ENCODE measurements around the gene GPRIN3. TPM values are rescaled to one million over a fixed set of nuclear protein-coding genes. Genes with fewer than 3 reads are reported as not detected.

Gene GPRIN3
- total and polyA plus RNA-seq, 10 of the 15 experiments (the other 5 are each of a cell fraction or from before 2014, with no cell fraction given): under 0.01 to 0.05 (median 0.01) TPM; not detected in 6

GRCh38 chr4:89300060-89300459 is 7.5 kb downstream of the GPRIN3 start:
- H3K36me3 ChIP-seq (ENCODE audit: control insufficient read depth in 2 of 2, insufficient read depth in 2 of 2, low read length in 1 of 2): no peaks in the 10 kb centered on the region
- no peak overlapping the region for H2AFZ ChIP-seq (ENCODE audit: control insufficient read depth, low read depth, low read length)
- no peak overlapping the region for H3K9ac ChIP-seq (ENCODE audit: control insufficient read depth, insufficient read depth, low read length)
- no peak overlapping the region for H3K4me3 ChIP-seq
- no peaks in the 10 kb centered on the region for H3K9me3 ChIP-seq (replicated peaks; ENCODE audit: control insufficient read depth, insufficient read depth, low read length)
- no peak overlapping the region for H3K27ac ChIP-seq (ENCODE audit: control insufficient read depth, insufficient read depth)
- BruUV-seq (replicated peaks): no TSS peak
- H3K4me2 ChIP-seq (ENCODE audit: control insufficient read depth, insufficient read depth): no peak overlapping the region
- TF ChIP-seq SMARCA5 (IDR thresholded peaks at IDR 0.05): no peak
- no peak for TF ChIP-seq SMAD1 (IDR thresholded peaks at IDR 0.05; ENCODE audit: low read depth, partially characterized antibody)
- no peak for TF ChIP-seq FOXM1 (IDR thresholded peaks at IDR 0.05; ENCODE audit: low read depth, low read length)
- no peak for TF ChIP-seq SIX5 (IDR thresholded peaks at IDR 0.05; ENCODE audit: low read depth, low read length, severe bottlenecking)
- TF ChIP-seq ZNF207 (IDR thresholded peaks at IDR 0.05; ENCODE audit: borderline replicate concordance): no peak
- TF ChIP-seq NR2C1 (IDR thresholded peaks at IDR 0.05): no peak
- TF ChIP-seq, protein P1, sequence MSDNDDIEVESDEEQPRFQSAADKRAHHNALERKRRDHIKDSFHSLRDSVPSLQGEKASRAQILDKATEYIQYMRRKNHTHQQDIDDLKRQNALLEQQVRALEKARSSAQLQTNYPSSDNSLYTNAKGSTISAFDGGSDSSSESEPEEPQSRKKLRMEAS (IDR thresholded peaks at IDR 0.05; ENCODE audit: low read depth, low read length): no peak
- TF ChIP-seq, protein P2, sequence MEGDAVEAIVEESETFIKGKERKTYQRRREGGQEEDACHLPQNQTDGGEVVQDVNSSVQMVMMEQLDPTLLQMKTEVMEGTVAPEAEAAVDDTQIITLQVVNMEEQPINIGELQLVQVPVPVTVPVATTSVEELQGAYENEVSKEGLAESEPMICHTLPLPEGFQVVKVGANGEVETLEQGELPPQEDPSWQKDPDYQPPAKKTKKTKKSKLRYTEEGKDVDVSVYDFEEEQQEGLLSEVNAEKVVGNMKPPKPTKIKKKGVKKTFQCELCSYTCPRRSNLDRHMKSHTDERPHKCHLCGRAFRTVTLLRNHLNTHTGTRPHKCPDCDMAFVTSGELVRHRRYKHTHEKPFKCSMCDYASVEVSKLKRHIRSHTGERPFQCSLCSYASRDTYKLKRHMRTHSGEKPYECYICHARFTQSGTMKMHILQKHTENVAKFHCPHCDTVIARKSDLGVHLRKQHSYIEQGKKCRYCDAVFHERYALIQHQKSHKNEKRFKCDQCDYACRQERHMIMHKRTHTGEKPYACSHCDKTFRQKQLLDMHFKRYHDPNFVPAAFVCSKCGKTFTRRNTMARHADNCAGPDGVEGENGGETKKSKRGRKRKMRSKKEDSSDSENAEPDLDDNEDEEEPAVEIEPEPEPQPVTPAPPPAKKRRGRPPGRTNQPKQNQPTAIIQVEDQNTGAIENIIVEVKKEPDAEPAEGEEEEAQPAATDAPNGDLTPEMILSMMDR (IDR thresholded peaks at IDR 0.05 in 2 of 3, conservative IDR thresholded peaks at IDR 0.05 in 1 of 3; ENCODE audit: control insufficient read depth in 2 of 3, extremely low read depth in 1 of 3, insufficient read depth in 1 of 3, low read depth in 3 of 3, low read length in 3 of 3): no peak
- TF ChIP-seq IKZF2 (IDR thresholded peaks at IDR 0.05): no peak
- TF ChIP-seq CHD4 (IDR thresholded peaks at IDR 0.05): no peak
- TF ChIP-seq MYB (IDR thresholded peaks at IDR 0.05; ENCODE audit: borderline replicate concordance, low read depth, low read length): no peak
- TF ChIP-seq STAT1 (conservative IDR thresholded peaks at IDR 0.05): no peak
- DNase-seq (ENCODE audit: low read depth, low spot score): no peak
- intact Hi-C loops (cut with micrococcal nuclease; ENCODE audit: unreplicated experiment): no loop called here
- peaks cover 0 to 2% of the 10 kb centered on the region in 2 experiments; a peak in 1 of 4 replicates for H3K27me3 ChIP-seq (replicated peaks in 1 of 2; ENCODE audit: control insufficient read depth in 2 of 2, insufficient read depth in 2 of 2, low read length in 1 of 2)
- no peak for FAIRE-seq
- ChIA-PET POLR2A (no interaction called here), RAD21 (ENCODE audit: unreplicated experiment) (no interaction called here), SMC1A (ENCODE audit: uncharacterized antibody, unreplicated experiment) (interaction anchor here (0.7 to 1.7 kb wide), 3 partner anchors 11 to 34 kb away, joined by 3 to 6 read pairs (median 3); no protein-coding TSS in a partner anchor), CTCF (interaction anchor here (2.2 kb wide), 1 partner anchor 73 kb away, joined by 5 read pairs; no protein-coding TSS in a partner anchor)
- H3K4me1 ChIP-seq (ENCODE audit: control insufficient read depth, insufficient read depth, low read length): peaks cover 4% of the 10 kb centered on the region; the same call in 1 of the 2 replicates
- no peak for ATAC-seq
- H4K20me1 ChIP-seq (ENCODE audit: control insufficient read depth, insufficient read depth): no peaks in the 10 kb centered on the region
- H3K79me2 ChIP-seq (ENCODE audit: control insufficient read depth, insufficient read depth, low read length): no peaks in the 10 kb centered on the region
- in situ Hi-C loops (cut with MboI): no loop called here
- WGBS (ENCODE audit: insufficient coverage, insufficient replicate concordance, low lambda C conversion rate, missing lambda C conversion rate): 44% methylated on average over 2 of the region's 2 CpGs
